ENCODE results near the gene DESI1.
"Not testable (repeated sequence)": the region's sequence is repeated elsewhere in the genome, so short reads cannot be mapped to it uniquely, and the experiment has no call there.

Gene DESI1

DNA sequence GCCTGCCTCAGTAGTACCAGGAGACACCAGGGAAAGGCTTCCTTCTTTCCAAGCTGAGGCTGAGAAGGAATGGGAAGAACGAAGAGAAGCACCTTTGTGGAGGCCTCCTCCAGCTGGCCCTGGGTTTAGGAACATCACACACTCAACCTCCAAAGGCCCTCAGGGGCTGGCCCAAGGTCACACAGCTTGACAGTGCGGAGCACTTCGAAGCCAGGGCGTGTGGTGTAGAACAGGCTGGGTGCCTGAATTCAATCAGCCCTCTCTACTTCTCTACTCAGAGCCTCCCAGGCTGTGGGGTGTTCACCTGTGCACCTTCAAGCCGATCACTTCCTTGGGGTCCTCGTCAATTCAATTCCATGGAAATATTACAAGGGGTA is 60.8 kb downstream of the DESI1 start:
- H3K4me1 ChIP-seq (ENCODE audit: control insufficient read depth, insufficient read depth, low read length, poor library complexity, severe bottlenecking) = peaks cover 38% of the 10 kb centered on the region
- no peaks in the 10 kb centered on the region for H3K9me3 ChIP-seq (ENCODE audit: control insufficient read depth, low read length)
- no peak overlapping the region for H3K4me3 ChIP-seq (ENCODE audit: extremely low read depth, insufficient read depth, low read length, poor library complexity, severe bottlenecking)
- no peak overlapping the region for H3K27ac ChIP-seq (ENCODE audit: low read depth, low read length, severe bottlenecking)
- WGBS, 2 experiments (ENCODE audit: insufficient coverage in 2 of 2) = 72 to 89% methylated on average over 3 to 4 of the region's 6 CpGs
- no peaks in the 10 kb centered on the region for H3K36me3 ChIP-seq (ENCODE audit: control insufficient read depth, insufficient read depth, low read length)

DNA sequence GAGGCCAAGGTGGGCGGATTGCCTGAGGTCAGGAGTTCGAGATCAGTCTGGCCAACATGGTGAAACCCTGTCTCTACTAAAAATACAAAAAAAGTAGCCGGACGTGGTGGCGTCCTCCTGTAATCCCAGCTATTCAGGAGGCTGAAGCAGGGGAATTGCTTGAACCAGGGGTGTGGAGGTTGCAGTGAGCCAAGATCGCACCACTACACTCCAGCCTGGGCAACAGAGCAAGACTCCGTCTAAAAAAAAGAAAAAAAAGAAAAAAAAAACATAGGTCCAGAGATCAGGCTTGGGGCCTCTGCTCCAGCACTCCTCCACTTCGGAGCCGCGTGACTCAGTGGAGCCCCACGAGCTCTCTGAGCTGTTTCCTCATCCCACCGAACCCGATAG is 62.6 kb downstream of the DESI1 start:
- not testable (repeated sequence) for H3K4me3 ChIP-seq (ENCODE audit: extremely low read depth, insufficient read depth, low read length, poor library complexity, severe bottlenecking); H3K9me3 ChIP-seq (ENCODE audit: control insufficient read depth, low read length); H3K36me3 ChIP-seq (ENCODE audit: control insufficient read depth, insufficient read depth, low read length); H3K27ac ChIP-seq (ENCODE audit: low read depth, low read length, severe bottlenecking)
- WGBS, 2 experiments (ENCODE audit: insufficient coverage in 2 of 2) = 91 to 97% methylated on average over 10 of the region's 13 CpGs
- peaks cover 34% of the 10 kb centered on the region for H3K4me1 ChIP-seq (ENCODE audit: control insufficient read depth, insufficient read depth, low read length, poor library complexity, severe bottlenecking)

- Histone ChIP-seq H3K9me3 (ENCODE audit: control insufficient read depth, low read length) (no peaks in the 10 kb centered on the region), H3K36me3 (ENCODE audit: control insufficient read depth, insufficient read depth, low read length) (no peaks in the 10 kb centered on the region), H3K27ac (ENCODE audit: low read depth, low read length, severe bottlenecking) (no peak overlapping the region), H3K4me1 (ENCODE audit: control insufficient read depth, insufficient read depth, low read length, poor library complexity, severe bottlenecking) (peaks cover 30% of the 10 kb centered on the region), H3K4me3 (ENCODE audit: extremely low read depth, insufficient read depth, low read length, poor library complexity, severe bottlenecking) (no peak overlapping the region)
- WGBS, 2 experiments (ENCODE audit: insufficient coverage in 2 of 2) = 77 to 82% methylated on average over 13 to 14 of the region's 19 CpGs
Observed at GRCh38 chr22:41557401-41558240, 63.2 kb downstream of the DESI1 start.

DNA sequence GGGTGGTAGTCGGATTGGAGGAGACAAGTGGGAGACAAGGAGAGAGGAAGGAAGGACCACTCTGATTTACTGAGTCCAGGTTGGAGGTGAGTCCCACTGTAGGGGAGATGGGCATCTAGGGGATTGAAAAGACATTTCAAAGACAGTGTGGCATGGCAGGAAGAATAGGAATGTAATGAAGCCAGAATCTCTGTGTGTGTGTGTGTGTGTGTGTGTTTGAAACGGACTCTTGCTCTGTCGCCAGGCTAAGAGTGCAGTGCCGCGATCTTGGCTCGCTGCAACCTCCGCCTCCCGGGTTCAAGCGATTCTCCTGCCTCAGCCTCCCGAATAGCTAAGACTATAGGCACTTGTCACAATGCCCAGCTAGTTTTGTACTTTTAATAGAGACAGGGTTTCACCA is 64.3 kb downstream of the DESI1 start:
- Histone ChIP-seq H3K9me3 (ENCODE audit: control insufficient read depth, low read length) (no peaks in the 10 kb centered on the region), H3K36me3 (ENCODE audit: control insufficient read depth, insufficient read depth, low read length) (no peaks in the 10 kb centered on the region), H3K4me3 (ENCODE audit: extremely low read depth, insufficient read depth, low read length, poor library complexity, severe bottlenecking) (no peak overlapping the region), H3K27ac (ENCODE audit: low read depth, low read length, severe bottlenecking) (no peak overlapping the region), H3K4me1 (ENCODE audit: control insufficient read depth, insufficient read depth, low read length, poor library complexity, severe bottlenecking) (peaks cover 20% of the 10 kb centered on the region)
- 94 to 96% methylated on average over 10 of the region's 10 CpGs for WGBS, 2 experiments (ENCODE audit: insufficient coverage in 2 of 2)

GRCh38 chr22:41555325-41555982 is 65.4 kb downstream of the DESI1 start:
- Histone ChIP-seq H3K36me3 (ENCODE audit: control insufficient read depth, insufficient read depth, low read length) (no peaks in the 10 kb centered on the region), H3K9me3 (ENCODE audit: control insufficient read depth, low read length) (no peaks in the 10 kb centered on the region), H3K4me1 (ENCODE audit: control insufficient read depth, insufficient read depth, low read length, poor library complexity, severe bottlenecking) (peaks cover 9% of the 10 kb centered on the region), H3K27ac (ENCODE audit: low read depth, low read length, severe bottlenecking) (no peak overlapping the region), H3K4me3 (ENCODE audit: extremely low read depth, insufficient read depth, low read length, poor library complexity, severe bottlenecking) (no peak overlapping the region)
- WGBS, 2 experiments (ENCODE audit: insufficient coverage in 2 of 2) = 88 to 95% methylated on average over 2 to 4 of the region's 7 CpGs

DNA sequence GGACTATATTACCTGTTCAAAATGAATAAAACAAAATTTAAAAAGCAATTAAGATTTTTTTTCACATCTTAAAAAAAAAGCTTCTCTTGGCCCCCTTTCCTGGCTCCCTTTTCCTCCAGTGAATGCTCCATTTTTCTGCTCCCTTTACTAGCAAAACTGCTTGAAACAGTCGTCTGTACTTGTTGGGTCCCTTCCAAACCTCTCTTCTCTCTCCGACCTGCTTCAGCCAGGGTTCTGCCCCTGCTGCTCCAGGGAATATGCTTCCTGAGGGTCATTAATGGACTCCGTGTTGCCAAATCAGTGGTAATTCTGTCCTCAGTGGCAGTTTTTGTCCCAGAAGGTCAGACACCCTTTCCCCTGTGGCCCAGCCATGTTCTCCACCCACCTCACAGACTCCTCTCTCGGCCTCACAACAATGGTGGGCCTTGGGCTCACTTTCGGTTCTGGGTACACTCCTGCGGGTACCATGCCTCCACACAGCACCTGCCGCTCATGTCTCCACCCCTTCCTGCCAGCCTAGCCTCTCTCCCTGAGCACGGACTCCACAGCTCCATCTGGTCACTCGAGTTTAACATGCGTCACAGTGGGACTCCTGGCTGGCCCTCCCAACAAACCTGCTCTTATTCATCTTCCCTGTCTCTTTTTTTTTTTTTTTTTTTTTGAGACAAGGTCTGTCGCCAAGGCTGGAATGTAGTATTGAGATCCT is 68.8 kb downstream of the DESI1 start:
- no peak overlapping the region for H3K4me3 ChIP-seq (ENCODE audit: extremely low read depth, insufficient read depth, low read length, poor library complexity, severe bottlenecking)
- WGBS, 2 experiments (ENCODE audit: insufficient coverage in 2 of 2) = 89 to 90% methylated on average over 7 to 8 of the region's 11 CpGs
- no peaks in the 10 kb centered on the region for H3K36me3 ChIP-seq (ENCODE audit: control insufficient read depth, insufficient read depth, low read length)
- peaks cover 2% of the 10 kb centered on the region for H3K4me1 ChIP-seq (ENCODE audit: control insufficient read depth, insufficient read depth, low read length, poor library complexity, severe bottlenecking)
- H3K9me3 ChIP-seq (ENCODE audit: control insufficient read depth, low read length) = no peaks in the 10 kb centered on the region
- H3K27ac ChIP-seq (ENCODE audit: low read depth, low read length, severe bottlenecking) = no peak overlapping the region

- 93 to 100% methylated on average over 5 of the region's 12 CpGs for WGBS, 2 experiments (ENCODE audit: insufficient coverage in 2 of 2)
- Histone ChIP-seq H3K27ac (ENCODE audit: low read depth, low read length, severe bottlenecking) (no peak overlapping the region), H3K9me3 (ENCODE audit: control insufficient read depth, low read length) (no peaks in the 10 kb centered on the region)
Observed at GRCh38 chr22:41550952-41551491, 69.8 kb downstream of the DESI1 start.

GRCh38 chr22:41548830-41549211 is 72.0 kb downstream of the DESI1 start:
- Histone ChIP-seq H3K9me3 (ENCODE audit: control insufficient read depth, low read length) (no peaks in the 10 kb centered on the region), H3K27ac (ENCODE audit: low read depth, low read length, severe bottlenecking) (no peak overlapping the region), H3K36me3 (ENCODE audit: control insufficient read depth, insufficient read depth, low read length) (no peaks in the 10 kb centered on the region), H3K4me3 (ENCODE audit: extremely low read depth, insufficient read depth, low read length, poor library complexity, severe bottlenecking) (no peak overlapping the region), H3K4me1 (ENCODE audit: control insufficient read depth, insufficient read depth, low read length, poor library complexity, severe bottlenecking) (peaks cover 8% of the 10 kb centered on the region)
- WGBS, 2 experiments (ENCODE audit: insufficient coverage in 2 of 2) = 91 to 97% methylated on average over 4 to 5 of the region's 5 CpGs

More at GRCh38 chr22:41550952-41551491, 69.8 kb downstream of the DESI1 start:
- Histone ChIP-seq H3K4me3 (ENCODE audit: extremely low read depth, insufficient read depth, low read length, poor library complexity, severe bottlenecking) (no peak overlapping the region), H3K4me1 (ENCODE audit: control insufficient read depth, insufficient read depth, low read length, poor library complexity, severe bottlenecking) (peaks cover 2% of the 10 kb centered on the region), H3K36me3 (ENCODE audit: control insufficient read depth, insufficient read depth, low read length) (no peaks in the 10 kb centered on the region)

All from mesodermal cell (in vitro differentiated cells).